Right lobe of liver (tissue), 4 donors: ENCODE data around the gene SLCO3A1.

Experiments
- POLR2A ChIP-seq: fragments of 450-650 bp; IDR thresholded peaks from one replicate; pipeline ENCODE4 v1.6.1; 2017; ENCODE audit warnings: antibody characterized with exemption, mild to moderate bottlenecking
- TF ChIP-seq, protein P1 (sequence below), 4 donors: fragments of 200-600 bp in 3 of 4; fragments of 450-650 bp in 1 of 4; IDR thresholded peaks; one replicate each; pipeline versions ENCODE4 v1.5.1 to v1.8.0; 2016 to 2022; ENCODE audit warnings: antibody characterized with exemption in 4 of 4, mild to moderate bottlenecking in 2 of 4
- donor health status: DM: no; HTN: no; CAD: no.
- donor health status: DM: no; HTN: no; CAD: no.
- donor health status: DM: no; HTN: yes; CAD: no.

DNA sequence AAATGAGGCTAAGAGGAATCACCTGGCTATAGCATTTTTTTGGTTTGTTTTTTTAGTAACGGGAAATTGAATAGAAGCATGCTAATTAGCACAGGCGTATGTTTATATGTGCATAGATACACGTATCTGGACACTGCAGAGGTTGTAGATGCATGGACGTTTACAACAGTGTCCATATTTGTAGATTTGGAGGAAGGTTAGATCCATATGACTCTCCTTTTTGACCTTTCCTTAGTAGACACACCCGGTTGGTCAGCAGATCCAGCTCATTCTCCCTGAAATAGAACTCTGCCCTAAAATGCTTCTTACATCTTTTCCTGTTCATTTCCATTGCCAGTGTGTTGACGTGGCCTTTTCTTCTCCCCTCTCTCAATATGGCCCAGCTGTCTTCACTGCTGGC, 60.1 kb downstream of the SLCO3A1 start:
- TF ChIP-seq, protein P1, sequence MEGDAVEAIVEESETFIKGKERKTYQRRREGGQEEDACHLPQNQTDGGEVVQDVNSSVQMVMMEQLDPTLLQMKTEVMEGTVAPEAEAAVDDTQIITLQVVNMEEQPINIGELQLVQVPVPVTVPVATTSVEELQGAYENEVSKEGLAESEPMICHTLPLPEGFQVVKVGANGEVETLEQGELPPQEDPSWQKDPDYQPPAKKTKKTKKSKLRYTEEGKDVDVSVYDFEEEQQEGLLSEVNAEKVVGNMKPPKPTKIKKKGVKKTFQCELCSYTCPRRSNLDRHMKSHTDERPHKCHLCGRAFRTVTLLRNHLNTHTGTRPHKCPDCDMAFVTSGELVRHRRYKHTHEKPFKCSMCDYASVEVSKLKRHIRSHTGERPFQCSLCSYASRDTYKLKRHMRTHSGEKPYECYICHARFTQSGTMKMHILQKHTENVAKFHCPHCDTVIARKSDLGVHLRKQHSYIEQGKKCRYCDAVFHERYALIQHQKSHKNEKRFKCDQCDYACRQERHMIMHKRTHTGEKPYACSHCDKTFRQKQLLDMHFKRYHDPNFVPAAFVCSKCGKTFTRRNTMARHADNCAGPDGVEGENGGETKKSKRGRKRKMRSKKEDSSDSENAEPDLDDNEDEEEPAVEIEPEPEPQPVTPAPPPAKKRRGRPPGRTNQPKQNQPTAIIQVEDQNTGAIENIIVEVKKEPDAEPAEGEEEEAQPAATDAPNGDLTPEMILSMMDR (IDR thresholded peaks at IDR 0.05): no peak
- no peak for TF ChIP-seq POLR2A
